ENCODE measurements around the gene STRN3.

STRN3 gene

GRCh38 chr14:31026077-31026449 is at the start of gene STRN3:
STRN3 (minus strand) TSS chr14:31026379; CDS start chr14:31026185, 194 bp downstream.
- TF ChIP-seq GATA2 (IDR thresholded peaks at IDR 0.05; ENCODE audit: low read depth, low read length) (no peak), GATA3 (IDR thresholded peaks at IDR 0.05; ENCODE audit: low read depth, low read length) (no peak)

- TF ChIP-seq GATA3 (IDR thresholded peaks at IDR 0.05; ENCODE audit: low read depth, low read length) (no peak), GATA2 (IDR thresholded peaks at IDR 0.05; ENCODE audit: low read depth, low read length) (no peak)
Measured at GRCh38 chr14:31075144-31075543, 49.0 kb upstream of the STRN3 start.

GRCh38 chr14:31071151-31071550 is 45.0 kb upstream of the STRN3 start:
- TF ChIP-seq GATA3 (IDR thresholded peaks at IDR 0.05; ENCODE audit: low read depth, low read length) (no peak), GATA2 (IDR thresholded peaks at IDR 0.05; ENCODE audit: low read depth, low read length) (no peak)

- TF ChIP-seq GATA3 (IDR thresholded peaks at IDR 0.05; ENCODE audit: low read depth, low read length), result no peak
- no peak for TF ChIP-seq GATA2 (IDR thresholded peaks at IDR 0.05; ENCODE audit: low read depth, low read length)
Measured at GRCh38 chr14:31070431-31070830, 44.3 kb upstream of the STRN3 start.

GRCh38 chr14:31069343-31069742 is 43.2 kb upstream of the STRN3 start:
- TF ChIP-seq GATA3 (IDR thresholded peaks at IDR 0.05; ENCODE audit: low read depth, low read length), result no peak
- TF ChIP-seq GATA2 (IDR thresholded peaks at IDR 0.05; ENCODE audit: low read depth, low read length), result no peak

- TF ChIP-seq GATA2 (IDR thresholded peaks at IDR 0.05; ENCODE audit: low read depth, low read length) (no peak), GATA3 (IDR thresholded peaks at IDR 0.05; ENCODE audit: low read depth, low read length) (no peak)
Measured at GRCh38 chr14:31068235-31068634, 42.1 kb upstream of the STRN3 start.

- TF ChIP-seq GATA3 (IDR thresholded peaks at IDR 0.05; ENCODE audit: low read depth, low read length) (no peak), GATA2 (IDR thresholded peaks at IDR 0.05; ENCODE audit: low read depth, low read length) (no peak)
Measured at GRCh38 chr14:31060253-31060875, 34.2 kb upstream of the STRN3 start.

- TF ChIP-seq GATA2 (IDR thresholded peaks at IDR 0.05; ENCODE audit: low read depth, low read length), result no peak
- TF ChIP-seq GATA3 (IDR thresholded peaks at IDR 0.05; ENCODE audit: low read depth, low read length), result no peak
Measured at GRCh38 chr14:31059152-31059924, 33.2 kb upstream of the STRN3 start.

GRCh38 chr14:31057701-31058364 is 31.7 kb upstream of the STRN3 start:
- TF ChIP-seq GATA2 (IDR thresholded peaks at IDR 0.05; ENCODE audit: low read depth, low read length) (no peak), GATA3 (IDR thresholded peaks at IDR 0.05; ENCODE audit: low read depth, low read length) (no peak)

GRCh38 chr14:31057035-31057434 is 30.9 kb upstream of the STRN3 start:
- no peak for TF ChIP-seq GATA3 (IDR thresholded peaks at IDR 0.05; ENCODE audit: low read depth, low read length)
- TF ChIP-seq GATA2 (IDR thresholded peaks at IDR 0.05; ENCODE audit: low read depth, low read length), result no peak

GRCh38 chr14:31051511-31051910 is 25.3 kb upstream of the STRN3 start:
- TF ChIP-seq GATA2 (IDR thresholded peaks at IDR 0.05; ENCODE audit: low read depth, low read length), result no peak
- TF ChIP-seq GATA3 (IDR thresholded peaks at IDR 0.05; ENCODE audit: low read depth, low read length), result no peak

GRCh38 chr14:31051023-31051422 is 24.8 kb upstream of the STRN3 start:
- TF ChIP-seq GATA2 (IDR thresholded peaks at IDR 0.05; ENCODE audit: low read depth, low read length) (no peak), GATA3 (IDR thresholded peaks at IDR 0.05; ENCODE audit: low read depth, low read length) (no peak)

- TF ChIP-seq GATA3 (IDR thresholded peaks at IDR 0.05; ENCODE audit: low read depth, low read length) (no peak), GATA2 (IDR thresholded peaks at IDR 0.05; ENCODE audit: low read depth, low read length) (no peak)
Measured at GRCh38 chr14:31047503-31047902, 21.3 kb upstream of the STRN3 start.

GRCh38 chr14:31045501-31046080 is 19.4 kb upstream of the STRN3 start:
- TF ChIP-seq GATA3 (IDR thresholded peaks at IDR 0.05; ENCODE audit: low read depth, low read length), result no peak
- no peak for TF ChIP-seq GATA2 (IDR thresholded peaks at IDR 0.05; ENCODE audit: low read depth, low read length)
